Omental fat pad (tissue), 4 donors: ENCODE results near the gene RAB26. TPM values are rescaled to one million over a fixed set of nuclear protein-coding genes. Genes with fewer than 3 reads are reported as not detected.

Source experiments
- ATAC-seq: fragments of 150-250 bp; one replicate; pipeline ENCODE4 v1.9.1; 2016; ENCODE audit warnings: mild to moderate bottlenecking, moderate library complexity; ENCODE audit not compliant: low FRiP score
- DNase-seq: peaks from one replicate; pipeline ENCODE4 v3.0.0-alpha.2; 2019; ENCODE audit warnings: low spot score
- CTCF ChIP-seq, 3 donors: fragments of 450-650 bp; IDR thresholded peaks; one replicate each; pipeline ENCODE4 v1.5.1; 2016 to 2017; ENCODE audit warnings: antibody characterized with exemption in 3 of 3, mild to moderate bottlenecking in 3 of 3, moderate library complexity in 2 of 3
- total RNA-seq, 4 donors: library from RNA; depleted of rRNA; stranded (reverse); fragments of >200 nt; gene quantifications; one replicate each; pipeline ENCODE4 v1.1.0, GENCODE V29; 2016

The RAB26 gene
- total RNA-seq, 4 donors from 2014 or later: 0.19 to 2.0 (median 1.1) TPM; not detected in 1

GRCh38 chr16:2176047-2176446, 27.6 kb downstream of the RAB26 start:
- no peak for TF ChIP-seq CTCF (IDR thresholded peaks at IDR 0.05)
- ATAC-seq (no peak), DNase-seq (no peak)

- no peak for DNase-seq
- ATAC-seq: no peak
- no peak for TF ChIP-seq CTCF (IDR thresholded peaks at IDR 0.05)
These were observed 28.7 kb downstream of the RAB26 start for GRCh38 chr16:2177101-2177500.

GRCh38 chr16:2177561-2177960, 29.1 kb downstream of the RAB26 start:
- no peak for TF ChIP-seq CTCF (IDR thresholded peaks at IDR 0.05)
- ATAC-seq (no peak), DNase-seq (no peak)

GRCh38 chr16:2178321-2179106, 30.1 kb downstream of the RAB26 start:
- DNase-seq (no peak), ATAC-seq (no peak)
- TF ChIP-seq CTCF (IDR thresholded peaks at IDR 0.05): no peak

- DNase-seq: no peak
- no peak for TF ChIP-seq CTCF (IDR thresholded peaks at IDR 0.05)
- ATAC-seq: no peak
These were observed 30.7 kb downstream of the RAB26 start for GRCh38 chr16:2179107-2179501.

- no peak for TF ChIP-seq CTCF (IDR thresholded peaks at IDR 0.05)
- ATAC-seq (no peak), DNase-seq (no peak)
These were observed 31.2 kb downstream of the RAB26 start for GRCh38 chr16:2179576-2179975.

- DNase-seq (no peak), ATAC-seq (no peak)
- no peak for TF ChIP-seq CTCF (IDR thresholded peaks at IDR 0.05)
These were observed 32.0 kb downstream of the RAB26 start for GRCh38 chr16:2180461-2180860.
